ENCODE measurements around the gene NIBAN1. TPM values are rescaled to one million over a fixed set of nuclear protein-coding genes. Genes with fewer than 3 reads are reported as not detected.

Gene NIBAN1
- total and polyA plus RNA-seq, 2 donors (not counting 3 experiments of a cell fraction or from before 2014, with no cell fraction given): 0.23 to 2.8 TPM

DNA sequence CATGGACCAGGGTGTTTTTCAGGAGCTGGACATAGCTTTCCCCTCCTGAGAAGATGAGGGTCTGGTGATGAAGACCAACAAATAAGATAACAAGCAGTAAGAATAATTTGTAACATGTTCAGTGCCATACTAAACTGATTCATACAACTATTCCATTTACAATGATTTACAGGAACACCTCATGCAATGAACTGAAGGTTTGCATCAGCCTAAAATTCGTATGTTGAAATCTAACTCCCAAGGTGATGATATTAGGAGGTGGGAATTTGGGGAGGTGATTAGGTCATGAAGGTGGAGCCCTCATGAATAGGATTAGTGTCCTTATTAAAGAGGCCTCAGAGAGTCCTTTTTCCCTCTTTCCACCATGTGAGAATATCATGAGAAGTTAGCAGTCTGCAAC lies 15.9 kb upstream of the NIBAN1 start:
- Histone ChIP-seq H3K9ac (replicated peaks; ENCODE audit: extremely low read depth, insufficient read depth, low read length) (no peak overlapping the region), H2AFZ (ENCODE audit: low read depth, low read length) (no peak overlapping the region), H3K4me2 (ENCODE audit: insufficient read depth, low read length) (no peak overlapping the region), H4K20me1 (replicated peaks; ENCODE audit: control insufficient read depth, extremely low read depth, insufficient read depth, low read length) (no peaks in the 10 kb centered on the region), H3K27me3 (ENCODE audit: control insufficient read depth in 2 of 2, insufficient read depth in 2 of 2, low read length in 2 of 2) (peaks cover 6 to 11% of the 10 kb centered on the region in 2 experiments), H3K4me3 (replicated peaks in 1 of 3; ENCODE audit: insufficient read depth in 1 of 3, low read depth in 1 of 3, low read length in 3 of 3) (no peak overlapping the region), H3K9me1 (replicated peaks; ENCODE audit: control insufficient read depth, extremely low read depth, insufficient read depth, low read length) (no peaks in the 10 kb centered on the region), H3K27ac (ENCODE audit: insufficient read depth, low read depth, low read length) (no peak overlapping the region), H3K79me2 (ENCODE audit: control insufficient read depth, insufficient read depth, low read length) (no peaks in the 10 kb centered on the region), H3K4me1 (ENCODE audit: control insufficient read depth, extremely low read depth, insufficient read depth, low read length) (no peaks in the 10 kb centered on the region), H3K36me3 (ENCODE audit: control insufficient read depth in 2 of 2, extremely low read depth in 1 of 2, insufficient read depth in 2 of 2, low read length in 2 of 2) (no peaks in the 10 kb centered on the region), H3K9me3 (replicated peaks; ENCODE audit: control insufficient read depth, insufficient read depth, low read length) (no peaks in the 10 kb centered on the region)
- POLR2A ChIA-PET: no interaction called here
- no TSS peak for BruUV-seq (replicated peaks)
- dilution Hi-C loops (cut with MboI; ENCODE audit: extremely low pct_ligation_motif_present, low sequenced_read_pairs) (no loop called here), intact Hi-C loops (cut with micrococcal nuclease) (no loop called here)
- CTCF ChIA-PET: interaction anchor here (1.3 kb wide), 1 partner anchor 180 kb away, joined by 5 read pairs; no protein-coding TSS in a partner anchor
- no peak for TF ChIP-seq MYC (IDR thresholded peaks at IDR 0.05; ENCODE audit: low read depth, low read length)
- TF ChIP-seq FOS (IDR thresholded peaks at IDR 0.05; ENCODE audit: borderline replicate concordance, insufficient read depth, low read length): no peak
- no peak for TF ChIP-seq JUN (IDR thresholded peaks at IDR 0.05; ENCODE audit: borderline replicate concordance, insufficient read depth, insufficient read length, low read depth)
- TF ChIP-seq GATA2 (IDR thresholded peaks at IDR 0.05; ENCODE audit: insufficient read depth, insufficient read length, low read depth, low read length): no peak
- TF ChIP-seq POLR2AphosphoS5 (IDR thresholded peaks at IDR 0.05; ENCODE audit: insufficient read depth, low read depth, low read length): no peak
- no peak for FAIRE-seq
- no peak for DNase-seq (ENCODE audit: low read depth, low spot score)

DNA sequence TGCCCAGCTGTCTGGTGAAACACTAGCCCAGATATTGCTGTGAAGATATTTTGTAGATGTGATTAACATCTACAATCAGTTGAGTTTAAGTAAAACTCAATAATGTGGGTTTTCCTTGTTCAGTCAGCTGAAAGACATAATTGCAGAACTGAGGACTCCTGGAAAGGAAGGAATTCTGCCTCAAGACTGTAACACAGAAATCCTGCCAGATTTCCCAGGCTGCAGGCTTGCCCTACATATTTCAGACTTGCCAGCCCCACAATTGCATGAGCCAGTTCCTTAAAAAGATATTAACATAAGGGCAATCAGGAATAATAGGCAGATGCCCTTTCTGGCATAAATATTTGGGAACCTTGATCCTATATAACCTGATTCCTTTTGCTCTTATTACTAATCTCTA lies 14.2 kb upstream of the NIBAN1 start:
- intact Hi-C loops (cut with micrococcal nuclease): loop anchor here (10.0 kb wide), 1 partner anchor 706 kb away; no protein-coding TSS in a partner anchor
- TF ChIP-seq EZH2 (IDR thresholded peaks at IDR 0.05; ENCODE audit: borderline replicate concordance, low read depth, low read length, severe bottlenecking) (no peak), JUN (IDR thresholded peaks at IDR 0.05; ENCODE audit: borderline replicate concordance, insufficient read depth, insufficient read length, low read depth) (no peak), GATA2 (IDR thresholded peaks at IDR 0.05; ENCODE audit: insufficient read depth, insufficient read length, low read depth, low read length) (no peak), POLR2A (IDR thresholded peaks at IDR 0.05; ENCODE audit: low read depth, low read length) (no peak)
- TF ChIP-seq, protein P1, sequence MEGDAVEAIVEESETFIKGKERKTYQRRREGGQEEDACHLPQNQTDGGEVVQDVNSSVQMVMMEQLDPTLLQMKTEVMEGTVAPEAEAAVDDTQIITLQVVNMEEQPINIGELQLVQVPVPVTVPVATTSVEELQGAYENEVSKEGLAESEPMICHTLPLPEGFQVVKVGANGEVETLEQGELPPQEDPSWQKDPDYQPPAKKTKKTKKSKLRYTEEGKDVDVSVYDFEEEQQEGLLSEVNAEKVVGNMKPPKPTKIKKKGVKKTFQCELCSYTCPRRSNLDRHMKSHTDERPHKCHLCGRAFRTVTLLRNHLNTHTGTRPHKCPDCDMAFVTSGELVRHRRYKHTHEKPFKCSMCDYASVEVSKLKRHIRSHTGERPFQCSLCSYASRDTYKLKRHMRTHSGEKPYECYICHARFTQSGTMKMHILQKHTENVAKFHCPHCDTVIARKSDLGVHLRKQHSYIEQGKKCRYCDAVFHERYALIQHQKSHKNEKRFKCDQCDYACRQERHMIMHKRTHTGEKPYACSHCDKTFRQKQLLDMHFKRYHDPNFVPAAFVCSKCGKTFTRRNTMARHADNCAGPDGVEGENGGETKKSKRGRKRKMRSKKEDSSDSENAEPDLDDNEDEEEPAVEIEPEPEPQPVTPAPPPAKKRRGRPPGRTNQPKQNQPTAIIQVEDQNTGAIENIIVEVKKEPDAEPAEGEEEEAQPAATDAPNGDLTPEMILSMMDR (IDR thresholded peaks at IDR 0.05; ENCODE audit: extremely low read depth in 1 of 2, insufficient read depth in 1 of 2, low read depth in 1 of 2, low read length in 2 of 2): no peak
- peaks cover 6 to 15% of the 10 kb centered on the region in 2 experiments for H3K27me3 ChIP-seq (ENCODE audit: control insufficient read depth in 2 of 2, insufficient read depth in 2 of 2, low read length in 2 of 2)
- no peak for FAIRE-seq
- no peak overlapping the region for H3K27ac ChIP-seq (ENCODE audit: insufficient read depth, low read depth, low read length)
- no peak overlapping the region for H2AFZ ChIP-seq (ENCODE audit: low read depth, low read length)
- H3K36me3 ChIP-seq (ENCODE audit: control insufficient read depth in 2 of 2, extremely low read depth in 1 of 2, insufficient read depth in 2 of 2, low read length in 2 of 2): no peaks in the 10 kb centered on the region
- no peaks in the 10 kb centered on the region for H4K20me1 ChIP-seq (replicated peaks; ENCODE audit: control insufficient read depth, extremely low read depth, insufficient read depth, low read length)
- ChIA-PET CTCF (interaction anchor here (3.0 to 3.9 kb wide), 3 partner anchors 181 to 692 kb away, joined by 15 to 49 read pairs (median 17); no protein-coding TSS in a partner anchor), POLR2A (no interaction called here)
- dilution Hi-C loops (cut with MboI; ENCODE audit: extremely low pct_ligation_motif_present, low sequenced_read_pairs): no loop called here
- no peaks in the 10 kb centered on the region for H3K4me1 ChIP-seq (ENCODE audit: control insufficient read depth, extremely low read depth, insufficient read depth, low read length)
- no peak overlapping the region for H3K4me3 ChIP-seq (replicated peaks in 1 of 3; ENCODE audit: insufficient read depth in 1 of 3, low read depth in 1 of 3, low read length in 3 of 3)
- BruUV-seq (replicated peaks): no TSS peak
- no peak for DNase-seq (ENCODE audit: low read depth, low spot score)
- no peaks in the 10 kb centered on the region for H3K9me1 ChIP-seq (replicated peaks; ENCODE audit: control insufficient read depth, extremely low read depth, insufficient read depth, low read length)
- no peak overlapping the region for H3K9ac ChIP-seq (replicated peaks; ENCODE audit: extremely low read depth, insufficient read depth, low read length)
- no peaks in the 10 kb centered on the region for H3K79me2 ChIP-seq (ENCODE audit: control insufficient read depth, insufficient read depth, low read length)
- H3K9me3 ChIP-seq (replicated peaks; ENCODE audit: control insufficient read depth, insufficient read depth, low read length): no peaks in the 10 kb centered on the region
- no peak overlapping the region for H3K4me2 ChIP-seq (ENCODE audit: insufficient read depth, low read length)

All from endothelial cell of umbilical vein (primary cell).